Calu3 (cell line): ENCODE results near the gene KRT16. TPM values are rescaled to one million over a fixed set of nuclear protein-coding genes. Genes with fewer than 3 reads are reported as not detected.

Experiments used
- BruUV-seq: library from RNA; stranded (reverse); fragments of 400-500 nt; replicated peaks from 2 replicates; lab custom pipeline; 2021; lab: Mats Ljungman, UMichigan
- CTCF ChIA-PET: fragments of 300-600 bp; sonication (Branson Sonifier 250); formaldehyde crosslinking; loops from one replicate; lab custom pipeline; 2022; ENCODE audit warnings: antibody characterized with exemption; lab: Charles Lee
- DNase-seq: peaks from one replicate; pipeline ENCODE4 v3.0.0; 2022
- H3K27ac Mint-ChIP-seq: one replicate; pipeline ENCODE4 v1.8.0; 2022; ENCODE audit warnings: mixed read lengths; ENCODE audit not compliant: unreplicated experiment
- H3K27me3 Mint-ChIP-seq: one replicate; pipeline ENCODE4 v1.8.0; 2022; ENCODE audit warnings: mixed read lengths; ENCODE audit not compliant: unreplicated experiment
- H3K36me3 Mint-ChIP-seq: one replicate; pipeline ENCODE4 v1.8.0; 2022; ENCODE audit warnings: mild to moderate bottlenecking, moderate library complexity, mixed read lengths; ENCODE audit not compliant: insufficient read depth, unreplicated experiment
- H3K4me1 Mint-ChIP-seq: one replicate; pipeline ENCODE4 v1.8.0; 2022; ENCODE audit warnings: mild to moderate bottlenecking, low read depth, mixed read lengths; ENCODE audit not compliant: unreplicated experiment
- H3K4me3 Mint-ChIP-seq: one replicate; pipeline ENCODE4 v1.8.0; 2022; ENCODE audit warnings: mild to moderate bottlenecking, low read depth, moderate library complexity, mixed read lengths; ENCODE audit not compliant: unreplicated experiment
- H3K9me3 Mint-ChIP-seq: one replicate; pipeline ENCODE4 v1.8.0; 2022; ENCODE audit warnings: low read depth, mixed read lengths; ENCODE audit not compliant: unreplicated experiment
- CTCF ChIP-seq: fragments of 200-600 bp; IDR thresholded peaks from one replicate; pipeline ENCODE4 v1.8.0; 2022; ENCODE audit warnings: antibody characterized with exemption; ENCODE audit not compliant: unreplicated experiment
- intact Hi-C: fragments of 100-400 bp; cut with micrococcal nuclease; formaldehyde crosslinking; loops from one replicate; pipeline ENCODE4 v1.10.0; 2022; ENCODE audit not compliant: unreplicated experiment
- total RNA-seq: library from RNA; stranded (reverse); gene quantifications from 2 replicates; pipeline ENCODE4 v1.2.3, GENCODE V29; 2022

The KRT16 gene
- total RNA-seq, 1 experiment from 2014 or later: 3.8 TPM

GRCh38 chr17:41633556-41634199 is 21.1 kb upstream of the KRT16 start:
- intact Hi-C loops: no loop called here
- CTCF ChIA-PET: no interaction called here
- no TSS peak for BruUV-seq
- Mint-ChIP-seq H3K4me3 (no peak overlapping the region), H3K27ac (no peak overlapping the region), H3K36me3 (no peaks in the 10 kb centered on the region), H3K27me3 (no peaks in the 10 kb centered on the region), H3K9me3 (no peaks in the 10 kb centered on the region), H3K4me1 (peaks cover 8% of the 10 kb centered on the region)
- TF ChIP-seq CTCF: no peak
- DNase-seq: no peak

DNA sequence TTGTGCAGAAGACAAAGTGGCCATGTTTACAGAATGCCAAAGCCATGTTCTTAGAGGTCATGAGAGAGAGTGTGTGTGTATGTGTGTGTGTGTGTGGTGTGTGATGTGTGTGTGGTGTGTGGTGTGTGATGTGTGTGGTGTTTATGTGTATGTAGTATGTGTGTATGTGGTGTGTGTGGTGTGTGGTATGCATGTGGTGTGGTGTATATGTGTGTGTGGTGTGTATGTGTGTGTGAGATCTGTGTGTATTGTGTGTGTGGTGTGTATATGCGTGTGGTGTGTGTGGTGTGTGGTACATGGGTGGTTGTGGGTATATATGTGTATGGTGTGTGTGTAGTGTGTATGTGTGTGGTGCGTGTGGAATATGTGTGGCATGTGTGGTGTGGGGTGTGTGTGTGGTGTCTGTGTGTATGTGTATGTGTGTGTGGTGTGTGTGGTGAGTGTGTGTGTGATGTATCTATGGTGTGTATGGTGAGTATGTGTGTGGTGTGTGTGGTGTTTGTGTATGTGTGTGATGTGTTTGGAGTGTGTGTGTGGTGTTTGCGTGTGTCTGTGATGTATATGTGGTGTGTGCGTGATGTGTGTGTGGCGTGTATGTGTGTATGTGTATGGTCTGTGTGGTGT is 20.0 kb upstream of the KRT16 start:
- H3K4me3 Mint-ChIP-seq: no peak overlapping the region
- no peaks in the 10 kb centered on the region for H3K9me3 Mint-ChIP-seq
- BruUV-seq: no TSS peak
- peaks cover 10% of the 10 kb centered on the region for H3K4me1 Mint-ChIP-seq
- CTCF ChIA-PET: no interaction called here
- no peak overlapping the region for H3K27ac Mint-ChIP-seq
- H3K36me3 Mint-ChIP-seq: peaks cover 3% of the 10 kb centered on the region
- no peak for DNase-seq
- TF ChIP-seq CTCF: no peak
- intact Hi-C loops: no loop called here
- no peaks in the 10 kb centered on the region for H3K27me3 Mint-ChIP-seq

- Mint-ChIP-seq H3K4me1 (peaks cover 17% of the 10 kb centered on the region), H3K9me3 (no peaks in the 10 kb centered on the region), H3K4me3 (no peak overlapping the region), H3K27me3 (no peaks in the 10 kb centered on the region), H3K36me3 (peaks cover 5% of the 10 kb centered on the region), H3K27ac (no peak overlapping the region)
- no peak for TF ChIP-seq CTCF
- no peak for DNase-seq
- intact Hi-C loops: no loop called here
- CTCF ChIA-PET: no interaction called here
- no TSS peak for BruUV-seq
Measured at GRCh38 chr17:41631898-41632285, 19.3 kb upstream of the KRT16 start.

- peaks cover 24% of the 10 kb centered on the region for H3K4me1 Mint-ChIP-seq
- no peak overlapping the region for H3K27ac Mint-ChIP-seq
- intact Hi-C loops: no loop called here
- H3K27me3 Mint-ChIP-seq: no peaks in the 10 kb centered on the region
- no TSS peak for BruUV-seq
- TF ChIP-seq CTCF: no peak
- CTCF ChIA-PET: no interaction called here
- H3K36me3 Mint-ChIP-seq: peaks cover 5% of the 10 kb centered on the region
- no peak for DNase-seq
- H3K4me3 Mint-ChIP-seq: no peak overlapping the region
- no peaks in the 10 kb centered on the region for H3K9me3 Mint-ChIP-seq
Measured at GRCh38 chr17:41631025-41631897, 18.7 kb upstream of the KRT16 start.
